Astrocyte of the spinal cord (primary cell): Measurements from ENCODE around the gene MS4A4E.
"Not testable (repeated sequence)": the region's sequence is repeated elsewhere in the genome, so short reads cannot be mapped to it uniquely, and the experiment has no call there.

Source experiments
- DNase-seq: peaks from one replicate; pipeline ENCODE4 v3.0.0; 2011; ENCODE audit warnings: low read depth, low spot score
- H3K4me3 ChIP-seq: 2 replicates; pipeline ENCODE4 v1.5.1; 2011; ENCODE audit warnings: low read depth, mild to moderate bottlenecking, low read length, moderate library complexity
- in situ Hi-C: cut with HindIII; loops from 2 replicates; pipeline ENCODE4 v1.10.0; 2017; ENCODE audit warnings: low sequenced_read_pairs
- TF ChIP-seq, protein P1 (sequence below): IDR thresholded peaks from 2 replicates; pipeline ENCODE4 v1.5.1; 2012; ENCODE audit warnings: low read depth, mild to moderate bottlenecking, low read length, inconsistent platforms

MS4A4E gene

GRCh38 chr11:60242740-60243239, at the start of gene MS4A4E:
Gene MS4A4E (minus strand): TSS chr11:60243137. CDS start chr11:60230055, 13,082 bp downstream.
- H3K4me3 ChIP-seq = no peak within 1 kb of the TSS
- TF ChIP-seq, protein P1, sequence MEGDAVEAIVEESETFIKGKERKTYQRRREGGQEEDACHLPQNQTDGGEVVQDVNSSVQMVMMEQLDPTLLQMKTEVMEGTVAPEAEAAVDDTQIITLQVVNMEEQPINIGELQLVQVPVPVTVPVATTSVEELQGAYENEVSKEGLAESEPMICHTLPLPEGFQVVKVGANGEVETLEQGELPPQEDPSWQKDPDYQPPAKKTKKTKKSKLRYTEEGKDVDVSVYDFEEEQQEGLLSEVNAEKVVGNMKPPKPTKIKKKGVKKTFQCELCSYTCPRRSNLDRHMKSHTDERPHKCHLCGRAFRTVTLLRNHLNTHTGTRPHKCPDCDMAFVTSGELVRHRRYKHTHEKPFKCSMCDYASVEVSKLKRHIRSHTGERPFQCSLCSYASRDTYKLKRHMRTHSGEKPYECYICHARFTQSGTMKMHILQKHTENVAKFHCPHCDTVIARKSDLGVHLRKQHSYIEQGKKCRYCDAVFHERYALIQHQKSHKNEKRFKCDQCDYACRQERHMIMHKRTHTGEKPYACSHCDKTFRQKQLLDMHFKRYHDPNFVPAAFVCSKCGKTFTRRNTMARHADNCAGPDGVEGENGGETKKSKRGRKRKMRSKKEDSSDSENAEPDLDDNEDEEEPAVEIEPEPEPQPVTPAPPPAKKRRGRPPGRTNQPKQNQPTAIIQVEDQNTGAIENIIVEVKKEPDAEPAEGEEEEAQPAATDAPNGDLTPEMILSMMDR = no peak
- DNase-seq = no peak
- in situ Hi-C loops = no loop called here

DNA sequence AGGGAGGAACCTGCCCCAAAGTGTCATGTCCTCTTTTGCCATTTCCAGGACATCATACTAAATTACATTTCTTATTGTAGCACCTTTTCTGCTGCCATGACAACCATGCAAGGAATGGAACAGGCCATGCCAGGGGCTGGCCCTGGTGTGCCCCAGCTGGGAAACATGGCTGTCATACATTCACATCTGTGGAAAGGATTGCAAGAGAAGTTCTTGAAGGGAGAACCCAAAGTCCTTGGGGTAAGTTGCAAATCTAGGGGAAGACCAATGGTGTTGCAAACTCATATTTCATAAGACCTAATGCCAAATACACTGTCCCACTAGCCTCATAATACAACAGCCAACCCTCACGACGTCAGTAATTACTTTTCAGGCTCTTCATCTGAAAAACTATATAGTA, 49.2 kb upstream of the MS4A4E start:
- TF ChIP-seq, protein P1 = no peak
- in situ Hi-C loops = no loop called here
- DNase-seq = no peak
- no peak overlapping the region for H3K4me3 ChIP-seq

DNA sequence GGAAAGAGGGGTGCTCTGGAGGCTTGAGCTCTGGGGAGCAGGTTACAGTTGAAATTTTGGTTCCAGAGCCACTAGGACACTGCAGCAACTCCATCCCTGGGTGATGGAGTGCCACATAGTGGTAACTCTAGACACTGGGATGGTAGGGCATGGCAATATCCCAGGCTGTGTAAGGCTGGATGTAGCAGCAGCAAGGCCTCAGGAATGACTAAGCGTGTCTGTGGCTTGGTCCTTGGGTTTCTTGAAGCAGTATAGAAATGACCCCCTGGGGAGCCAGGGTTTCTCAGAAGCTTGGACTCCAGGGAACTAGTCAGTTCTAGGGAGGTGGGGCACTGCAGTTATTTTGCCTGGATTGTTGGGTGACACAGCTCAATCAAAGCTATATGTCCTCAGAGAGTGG, 45.6 kb upstream of the MS4A4E start:
- TF ChIP-seq, protein P1 = no peak
- in situ Hi-C loops = no loop called here
- H3K4me3 ChIP-seq = no peak overlapping the region
- no peak for DNase-seq

DNA sequence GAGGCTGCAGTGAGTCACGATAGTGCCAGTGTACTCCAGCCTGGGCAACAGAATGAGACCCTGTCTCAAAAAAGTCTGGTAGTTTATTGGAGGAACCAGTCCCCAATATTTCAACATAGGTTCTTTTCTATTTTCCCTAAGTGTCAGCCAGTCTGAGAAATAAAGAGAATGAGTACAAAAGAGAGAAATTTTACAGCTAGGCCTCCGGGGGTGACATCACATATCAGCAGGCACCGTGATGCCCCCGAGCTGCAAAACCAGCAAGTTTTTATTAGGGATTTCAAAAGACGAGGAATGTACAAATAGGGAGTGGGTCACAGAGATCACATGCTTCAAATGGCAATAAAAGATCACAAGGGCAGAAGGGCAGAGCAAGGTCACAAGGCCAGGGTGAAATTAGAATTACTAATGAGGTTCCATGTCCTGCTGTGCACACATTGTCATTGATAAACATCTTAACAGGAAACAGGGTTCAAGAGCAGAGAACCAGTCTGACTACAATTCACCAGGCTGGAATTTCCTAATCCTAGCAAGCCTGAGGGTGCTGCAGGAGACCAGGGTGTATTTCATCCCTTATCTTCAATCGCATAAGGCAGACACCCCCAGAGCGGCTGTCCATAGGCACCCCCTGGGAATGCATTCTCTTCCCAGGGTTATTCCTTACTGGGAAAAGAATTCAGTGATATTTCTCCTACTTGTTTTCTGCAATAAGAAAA, 42.6 kb upstream of the MS4A4E start:
- H3K4me3 ChIP-seq, in situ Hi-C loops, DNase-seq: not testable (repeated sequence)

- DNase-seq = no peak
- H3K4me3 ChIP-seq = no peak overlapping the region
- TF ChIP-seq, protein P1 = no peak
- in situ Hi-C loops = no loop called here
Observed at GRCh38 chr11:60282286-60282685, 39.3 kb upstream of the MS4A4E start.

DNA sequence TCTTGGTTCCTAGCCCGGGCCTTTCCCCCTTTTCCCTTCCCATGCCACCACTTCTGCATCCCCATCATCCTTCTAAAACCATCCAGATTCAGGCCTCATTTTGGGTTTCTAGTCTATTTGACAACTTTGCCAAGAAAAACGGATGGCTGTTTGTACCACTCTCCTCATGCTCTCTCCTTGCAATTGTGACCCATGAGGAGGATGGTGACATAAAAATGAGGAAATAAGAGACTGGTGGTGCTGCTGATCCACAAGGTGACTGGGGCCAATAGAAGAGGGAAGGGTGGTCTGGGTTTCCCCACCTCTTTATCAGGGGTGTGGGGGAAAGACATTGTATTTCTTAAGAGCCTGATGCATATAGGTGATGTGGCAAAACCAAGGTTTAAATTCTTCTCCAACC, 38.5 kb upstream of the MS4A4E start:
- no peak for DNase-seq
- H3K4me3 ChIP-seq = no peak overlapping the region
- TF ChIP-seq, protein P1 = no peak
- in situ Hi-C loops = no loop called here

DNA sequence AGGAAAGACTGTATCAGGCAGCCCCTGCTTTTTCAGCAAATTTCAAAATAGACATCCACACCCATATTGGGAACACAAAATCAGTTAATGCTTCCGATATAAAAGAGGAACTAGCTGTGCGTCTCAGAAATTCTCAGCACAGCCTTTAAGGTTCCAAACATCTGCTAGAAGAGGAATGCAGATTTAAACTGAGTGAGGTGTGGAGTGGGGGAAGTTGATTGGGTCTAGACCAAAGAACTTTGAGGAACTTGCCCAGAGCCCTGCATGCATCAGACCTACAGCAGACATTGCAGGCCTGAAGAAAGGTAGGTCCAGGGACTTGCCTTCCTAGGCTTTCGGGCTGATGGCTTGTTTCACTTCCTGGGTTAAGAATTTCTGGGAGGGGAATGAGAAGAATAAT, 37.5 kb upstream of the MS4A4E start, which contains the start of gene MS4A4A:
Gene MS4A4A (plus strand): TSS at position 255 of the 400 bp plus-strand sequence. CDS start 10 bp downstream, at position 265.
- in situ Hi-C loops = no loop called here
- no peak for DNase-seq
- TF ChIP-seq, protein P1 = no peak
- H3K4me3 ChIP-seq = no peak within 1 kb of the TSS
